ENCODE results near the gene ZNF549. TPM values are rescaled to one million over a fixed set of nuclear protein-coding genes. Genes with fewer than 3 reads are reported as not detected.

The ZNF549 gene
- total and polyA plus RNA-seq, 10 of the 15 experiments (the other 5 are each of a cell fraction or from before 2014, with no cell fraction given) = 0.73 to 4.0 (median 2.3) TPM

- peaks cover 3 to 5% of the 10 kb centered on the region in 2 experiments; a peak in 2 of 4 replicates for H3K36me3 ChIP-seq (ENCODE audit: control insufficient read depth in 2 of 2, insufficient read depth in 2 of 2, low read length in 1 of 2)
- intact Hi-C loops (cut with micrococcal nuclease; ENCODE audit: unreplicated experiment) = no loop called here
Observed at GRCh38 chr19:57587529-57587928, 60.4 kb downstream of the ZNF549 start.

More at GRCh38 chr19:57587529-57587928, 60.4 kb downstream of the ZNF549 start:
- FAIRE-seq (no peak), ATAC-seq (no peak), DNase-seq (ENCODE audit: low read depth, low spot score) (no peak)
- in situ Hi-C loops (cut with MboI) = no loop called here
- no peak overlapping the region for H3K4me3 ChIP-seq
- ChIA-PET RAD21 (ENCODE audit: unreplicated experiment) (no interaction called here), SMC1A (ENCODE audit: uncharacterized antibody, unreplicated experiment) (no interaction called here), CTCF (no interaction called here), POLR2A (no interaction called here)
- no peak overlapping the region for H3K27ac ChIP-seq (ENCODE audit: control insufficient read depth, insufficient read depth)
- TF ChIP-seq HDAC6 (IDR thresholded peaks at IDR 0.05; ENCODE audit: unreplicated experiment) (no peak), GATAD2B (conservative IDR thresholded peaks at IDR 0.05; ENCODE audit: low read depth) (no peak), NR2C1 (IDR thresholded peaks at IDR 0.05) (no peak), NFIC (IDR thresholded peaks at IDR 0.05; ENCODE audit: low read depth, low read length) (no peak), YY1 (IDR thresholded peaks at IDR 0.05; ENCODE audit: low read depth, low read length) (no peak), RELA (IDR thresholded peaks at IDR 0.05; ENCODE audit: borderline replicate concordance, partially characterized antibody) (no peak), KAT2A (conservative IDR thresholded peaks at IDR 0.05; ENCODE audit: control insufficient read depth, low read depth, low read length) (no peak), ETV6 (conservative IDR thresholded peaks at IDR 0.05 in 1 of 2, IDR thresholded peaks at IDR 0.05 in 1 of 2; ENCODE audit: borderline replicate concordance in 1 of 2, low read depth in 1 of 2) (no peak), EZH2 (IDR thresholded peaks at IDR 0.05; ENCODE audit: borderline replicate concordance, control insufficient read depth, low read depth, low read length) (no peak), CREM (IDR thresholded peaks at IDR 0.05; ENCODE audit: low read depth) (no peak), ZSCAN29 (IDR thresholded peaks at IDR 0.05) (no peak), SPI1 (IDR thresholded peaks at IDR 0.05; ENCODE audit: borderline replicate concordance, insufficient read depth, low read depth, low read length) (no peak), ZBTB40 (IDR thresholded peaks at IDR 0.05; ENCODE audit: borderline replicate concordance) (no peak), IKZF1 (conservative IDR thresholded peaks at IDR 0.05) (no peak)
- TF ChIP-seq, protein P1, sequence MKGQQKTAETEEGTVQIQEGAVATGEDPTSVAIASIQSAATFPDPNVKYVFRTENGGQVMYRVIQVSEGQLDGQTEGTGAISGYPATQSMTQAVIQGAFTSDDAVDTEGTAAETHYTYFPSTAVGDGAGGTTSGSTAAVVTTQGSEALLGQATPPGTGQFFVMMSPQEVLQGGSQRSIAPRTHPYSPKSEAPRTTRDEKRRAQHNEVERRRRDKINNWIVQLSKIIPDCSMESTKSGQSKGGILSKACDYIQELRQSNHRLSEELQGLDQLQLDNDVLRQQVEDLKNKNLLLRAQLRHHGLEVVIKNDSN (IDR thresholded peaks at IDR 0.05; ENCODE audit: borderline replicate concordance, extremely low read length, insufficient read depth, low read depth, low read length) = no peak
- TF ChIP-seq, protein P2, sequence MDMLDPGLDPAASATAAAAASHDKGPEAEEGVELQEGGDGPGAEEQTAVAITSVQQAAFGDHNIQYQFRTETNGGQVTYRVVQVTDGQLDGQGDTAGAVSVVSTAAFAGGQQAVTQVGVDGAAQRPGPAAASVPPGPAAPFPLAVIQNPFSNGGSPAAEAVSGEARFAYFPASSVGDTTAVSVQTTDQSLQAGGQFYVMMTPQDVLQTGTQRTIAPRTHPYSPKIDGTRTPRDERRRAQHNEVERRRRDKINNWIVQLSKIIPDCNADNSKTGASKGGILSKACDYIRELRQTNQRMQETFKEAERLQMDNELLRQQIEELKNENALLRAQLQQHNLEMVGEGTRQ (IDR thresholded peaks at IDR 0.05; ENCODE audit: borderline replicate concordance, low read depth, low read length) = no peak
- TF ChIP-seq, protein P3, sequence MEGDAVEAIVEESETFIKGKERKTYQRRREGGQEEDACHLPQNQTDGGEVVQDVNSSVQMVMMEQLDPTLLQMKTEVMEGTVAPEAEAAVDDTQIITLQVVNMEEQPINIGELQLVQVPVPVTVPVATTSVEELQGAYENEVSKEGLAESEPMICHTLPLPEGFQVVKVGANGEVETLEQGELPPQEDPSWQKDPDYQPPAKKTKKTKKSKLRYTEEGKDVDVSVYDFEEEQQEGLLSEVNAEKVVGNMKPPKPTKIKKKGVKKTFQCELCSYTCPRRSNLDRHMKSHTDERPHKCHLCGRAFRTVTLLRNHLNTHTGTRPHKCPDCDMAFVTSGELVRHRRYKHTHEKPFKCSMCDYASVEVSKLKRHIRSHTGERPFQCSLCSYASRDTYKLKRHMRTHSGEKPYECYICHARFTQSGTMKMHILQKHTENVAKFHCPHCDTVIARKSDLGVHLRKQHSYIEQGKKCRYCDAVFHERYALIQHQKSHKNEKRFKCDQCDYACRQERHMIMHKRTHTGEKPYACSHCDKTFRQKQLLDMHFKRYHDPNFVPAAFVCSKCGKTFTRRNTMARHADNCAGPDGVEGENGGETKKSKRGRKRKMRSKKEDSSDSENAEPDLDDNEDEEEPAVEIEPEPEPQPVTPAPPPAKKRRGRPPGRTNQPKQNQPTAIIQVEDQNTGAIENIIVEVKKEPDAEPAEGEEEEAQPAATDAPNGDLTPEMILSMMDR (IDR thresholded peaks at IDR 0.05 in 2 of 3, conservative IDR thresholded peaks at IDR 0.05 in 1 of 3; ENCODE audit: control insufficient read depth in 2 of 3, extremely low read depth in 1 of 3, insufficient read depth in 1 of 3, low read depth in 3 of 3, low read length in 3 of 3) = no peak
- 44% methylated on average over 1 of the region's 1 CpG for WGBS (ENCODE audit: insufficient coverage, insufficient replicate concordance, low lambda C conversion rate, missing lambda C conversion rate)
- H3K9ac ChIP-seq (ENCODE audit: control insufficient read depth, insufficient read depth, low read length) = no peak overlapping the region
- no peaks in the 10 kb centered on the region for H4K20me1 ChIP-seq (ENCODE audit: control insufficient read depth, insufficient read depth)
- no peaks in the 10 kb centered on the region for H3K79me2 ChIP-seq (ENCODE audit: control insufficient read depth, insufficient read depth, low read length)
- H3K27me3 ChIP-seq (replicated peaks in 1 of 2; ENCODE audit: control insufficient read depth in 2 of 2, insufficient read depth in 2 of 2, low read length in 1 of 2) = no peaks in the 10 kb centered on the region
- peaks cover 52% of the 10 kb centered on the region for H3K9me3 ChIP-seq (replicated peaks; ENCODE audit: control insufficient read depth, insufficient read depth, low read length)
- BruUV-seq (replicated peaks) = no TSS peak
- no peak overlapping the region for H3K4me2 ChIP-seq (ENCODE audit: control insufficient read depth, insufficient read depth)
- no peak overlapping the region for H2AFZ ChIP-seq (ENCODE audit: control insufficient read depth, low read depth, low read length)
- peaks cover 6% of the 10 kb centered on the region; the same call in 1 of the 2 replicates for H3K4me1 ChIP-seq (ENCODE audit: control insufficient read depth, insufficient read depth, low read length)

Measured in GM12878 (cell line).